Measurements from ENCODE around the gene CDH11.

The CDH11 gene

GRCh38 chr16:65042438-65043365, 79.2 kb downstream of the CDH11 start:
- H3K27ac ChIP-seq (ENCODE audit: insufficient read depth, low read length, poor library complexity, severe bottlenecking) = no peak overlapping the region
- H3K27me3 ChIP-seq (replicated peaks; ENCODE audit: control insufficient read depth, insufficient read depth, low read length, poor library complexity, severe bottlenecking) = no peaks in the 10 kb centered on the region
- H3K9me3 ChIP-seq (ENCODE audit: control insufficient read depth, low read length) = no peaks in the 10 kb centered on the region
- no peaks in the 10 kb centered on the region for H3K4me1 ChIP-seq (ENCODE audit: control insufficient read depth, insufficient read depth, low read length, poor library complexity, severe bottlenecking)
- DNase-seq = no peak
- no peak overlapping the region for H3K4me3 ChIP-seq (ENCODE audit: insufficient read depth, low read depth, low read length, poor library complexity, severe bottlenecking)
- no peaks in the 10 kb centered on the region for H3K36me3 ChIP-seq (ENCODE audit: control insufficient read depth, insufficient read depth, low read length)

- no peak for DNase-seq
- no peak overlapping the region for H3K27ac ChIP-seq (ENCODE audit: insufficient read depth, low read length, poor library complexity, severe bottlenecking)
- H3K9me3 ChIP-seq (ENCODE audit: control insufficient read depth, low read length) = no peaks in the 10 kb centered on the region
- no peaks in the 10 kb centered on the region for H3K36me3 ChIP-seq (ENCODE audit: control insufficient read depth, insufficient read depth, low read length)
- no peak overlapping the region for H3K4me3 ChIP-seq (ENCODE audit: insufficient read depth, low read depth, low read length, poor library complexity, severe bottlenecking)
- H3K4me1 ChIP-seq (ENCODE audit: control insufficient read depth, insufficient read depth, low read length, poor library complexity, severe bottlenecking) = no peaks in the 10 kb centered on the region
- no peaks in the 10 kb centered on the region for H3K27me3 ChIP-seq (replicated peaks; ENCODE audit: control insufficient read depth, insufficient read depth, low read length, poor library complexity, severe bottlenecking)
Measured at GRCh38 chr16:65041667-65042066, 80.2 kb downstream of the CDH11 start.

GRCh38 chr16:65038100-65038499, 83.8 kb downstream of the CDH11 start:
- no peaks in the 10 kb centered on the region for H3K4me1 ChIP-seq (ENCODE audit: control insufficient read depth, insufficient read depth, low read length, poor library complexity, severe bottlenecking)
- no peaks in the 10 kb centered on the region for H3K36me3 ChIP-seq (ENCODE audit: control insufficient read depth, insufficient read depth, low read length)
- no peak for DNase-seq

GRCh38 chr16:65037556-65037955, 84.3 kb downstream of the CDH11 start:
- Histone ChIP-seq H3K27ac (ENCODE audit: insufficient read depth, low read length, poor library complexity, severe bottlenecking) (no peak overlapping the region), H3K27me3 (replicated peaks; ENCODE audit: control insufficient read depth, insufficient read depth, low read length, poor library complexity, severe bottlenecking) (no peaks in the 10 kb centered on the region), H3K4me1 (ENCODE audit: control insufficient read depth, insufficient read depth, low read length, poor library complexity, severe bottlenecking) (no peaks in the 10 kb centered on the region), H3K36me3 (ENCODE audit: control insufficient read depth, insufficient read depth, low read length) (no peaks in the 10 kb centered on the region), H3K9me3 (ENCODE audit: control insufficient read depth, low read length) (no peaks in the 10 kb centered on the region), H3K4me3 (ENCODE audit: insufficient read depth, low read depth, low read length, poor library complexity, severe bottlenecking) (no peak overlapping the region)
- DNase-seq = no peak

More at GRCh38 chr16:65038100-65038499, 83.8 kb downstream of the CDH11 start:
- no peak overlapping the region for H3K4me3 ChIP-seq (ENCODE audit: insufficient read depth, low read depth, low read length, poor library complexity, severe bottlenecking)
- no peak overlapping the region for H3K27ac ChIP-seq (ENCODE audit: insufficient read depth, low read length, poor library complexity, severe bottlenecking)
- no peaks in the 10 kb centered on the region for H3K9me3 ChIP-seq (ENCODE audit: control insufficient read depth, low read length)
- no peaks in the 10 kb centered on the region for H3K27me3 ChIP-seq (replicated peaks; ENCODE audit: control insufficient read depth, insufficient read depth, low read length, poor library complexity, severe bottlenecking)

- H3K4me1 ChIP-seq (ENCODE audit: control insufficient read depth, insufficient read depth, low read length, poor library complexity, severe bottlenecking) = no peaks in the 10 kb centered on the region
- H3K4me3 ChIP-seq (ENCODE audit: insufficient read depth, low read depth, low read length, poor library complexity, severe bottlenecking) = no peak overlapping the region
- H3K27ac ChIP-seq (ENCODE audit: insufficient read depth, low read length, poor library complexity, severe bottlenecking) = no peak overlapping the region
- no peaks in the 10 kb centered on the region for H3K36me3 ChIP-seq (ENCODE audit: control insufficient read depth, insufficient read depth, low read length)
- no peaks in the 10 kb centered on the region for H3K27me3 ChIP-seq (replicated peaks; ENCODE audit: control insufficient read depth, insufficient read depth, low read length, poor library complexity, severe bottlenecking)
- no peak for DNase-seq
- no peaks in the 10 kb centered on the region for H3K9me3 ChIP-seq (ENCODE audit: control insufficient read depth, low read length)
Measured at GRCh38 chr16:65034915-65035314, 86.9 kb downstream of the CDH11 start.

GRCh38 chr16:65032387-65032786, 89.5 kb downstream of the CDH11 start:
- no peaks in the 10 kb centered on the region for H3K27me3 ChIP-seq (replicated peaks; ENCODE audit: control insufficient read depth, insufficient read depth, low read length, poor library complexity, severe bottlenecking)
- no peaks in the 10 kb centered on the region for H3K9me3 ChIP-seq (ENCODE audit: control insufficient read depth, low read length)
- H3K36me3 ChIP-seq (ENCODE audit: control insufficient read depth, insufficient read depth, low read length) = no peaks in the 10 kb centered on the region
- H3K27ac ChIP-seq (ENCODE audit: insufficient read depth, low read length, poor library complexity, severe bottlenecking) = no peak overlapping the region
- DNase-seq = no peak
- no peaks in the 10 kb centered on the region for H3K4me1 ChIP-seq (ENCODE audit: control insufficient read depth, insufficient read depth, low read length, poor library complexity, severe bottlenecking)
- no peak overlapping the region for H3K4me3 ChIP-seq (ENCODE audit: insufficient read depth, low read depth, low read length, poor library complexity, severe bottlenecking)

- Histone ChIP-seq H3K4me1 (ENCODE audit: control insufficient read depth, insufficient read depth, low read length, poor library complexity, severe bottlenecking) (no peaks in the 10 kb centered on the region), H3K9me3 (ENCODE audit: control insufficient read depth, low read length) (no peaks in the 10 kb centered on the region), H3K27ac (ENCODE audit: insufficient read depth, low read length, poor library complexity, severe bottlenecking) (no peak overlapping the region)
Measured at GRCh38 chr16:65024767-65025178, 97.1 kb downstream of the CDH11 start.

GRCh38 chr16:65023802-65024201, 98.1 kb downstream of the CDH11 start:
- Histone ChIP-seq H3K4me3 (ENCODE audit: insufficient read depth, low read depth, low read length, poor library complexity, severe bottlenecking) (no peak overlapping the region), H3K9me3 (ENCODE audit: control insufficient read depth, low read length) (no peaks in the 10 kb centered on the region), H3K4me1 (ENCODE audit: control insufficient read depth, insufficient read depth, low read length, poor library complexity, severe bottlenecking) (no peaks in the 10 kb centered on the region), H3K27me3 (replicated peaks; ENCODE audit: control insufficient read depth, insufficient read depth, low read length, poor library complexity, severe bottlenecking) (no peaks in the 10 kb centered on the region), H3K27ac (ENCODE audit: insufficient read depth, low read length, poor library complexity, severe bottlenecking) (no peak overlapping the region), H3K36me3 (ENCODE audit: control insufficient read depth, insufficient read depth, low read length) (no peaks in the 10 kb centered on the region)
- DNase-seq = no peak

More at GRCh38 chr16:65024767-65025178, 97.1 kb downstream of the CDH11 start:
- Histone ChIP-seq H3K4me3 (ENCODE audit: insufficient read depth, low read depth, low read length, poor library complexity, severe bottlenecking) (no peak overlapping the region), H3K36me3 (ENCODE audit: control insufficient read depth, insufficient read depth, low read length) (no peaks in the 10 kb centered on the region), H3K27me3 (replicated peaks; ENCODE audit: control insufficient read depth, insufficient read depth, low read length, poor library complexity, severe bottlenecking) (no peaks in the 10 kb centered on the region)
- DNase-seq = no peak

- Histone ChIP-seq H3K4me3 (ENCODE audit: insufficient read depth, low read depth, low read length, poor library complexity, severe bottlenecking) (no peak overlapping the region), H3K9me3 (ENCODE audit: control insufficient read depth, low read length) (peaks cover 2% of the 10 kb centered on the region), H3K4me1 (ENCODE audit: control insufficient read depth, insufficient read depth, low read length, poor library complexity, severe bottlenecking) (no peaks in the 10 kb centered on the region), H3K36me3 (ENCODE audit: control insufficient read depth, insufficient read depth, low read length) (no peaks in the 10 kb centered on the region), H3K27me3 (replicated peaks; ENCODE audit: control insufficient read depth, insufficient read depth, low read length, poor library complexity, severe bottlenecking) (no peaks in the 10 kb centered on the region), H3K27ac (ENCODE audit: insufficient read depth, low read length, poor library complexity, severe bottlenecking) (no peak overlapping the region)
- no peak for DNase-seq
Measured at GRCh38 chr16:65021852-65022595, 99.8 kb downstream of the CDH11 start.

GRCh38 chr16:65016754-65017153, 105.1 kb downstream of the CDH11 start:
- Histone ChIP-seq H3K27me3 (replicated peaks; ENCODE audit: control insufficient read depth, insufficient read depth, low read length, poor library complexity, severe bottlenecking) (no peaks in the 10 kb centered on the region), H3K36me3 (ENCODE audit: control insufficient read depth, insufficient read depth, low read length) (no peaks in the 10 kb centered on the region), H3K27ac (ENCODE audit: insufficient read depth, low read length, poor library complexity, severe bottlenecking) (no peak overlapping the region), H3K4me1 (ENCODE audit: control insufficient read depth, insufficient read depth, low read length, poor library complexity, severe bottlenecking) (no peaks in the 10 kb centered on the region), H3K9me3 (ENCODE audit: control insufficient read depth, low read length) (peaks cover 3% of the 10 kb centered on the region), H3K4me3 (ENCODE audit: insufficient read depth, low read depth, low read length, poor library complexity, severe bottlenecking) (no peak overlapping the region)
- no peak for DNase-seq

All from effector memory CD4-positive, alpha-beta T cell (primary cell).